OCI-LY7 (cell line): ENCODE measurements around the gene SECTM1. TPM values are rescaled to one million over a fixed set of nuclear protein-coding genes. Genes with fewer than 3 reads are reported as not detected.

Source experiments
- BruUV-seq: library from RNA; stranded (reverse); fragments of 400-500 nt; replicated peaks from 2 replicates; lab custom pipeline; 2021; lab: Mats Ljungman, UMichigan
- CTCF ChIA-PET: fragments of 300-600 bp; sonication (Branson Sonifier 250); formaldehyde crosslinking; loops from one replicate; lab custom pipeline; 2022; ENCODE audit warnings: antibody characterized with exemption; ENCODE audit not compliant: unreplicated experiment; lab: Charles Lee
- POLR2A ChIA-PET: fragments of 300-600 bp; sonication (Branson Sonifier 250); formaldehyde crosslinking; loops from one replicate; lab custom pipeline; 2022; ENCODE audit warnings: antibody characterized with exemption; lab: Charles Lee
- DNase-seq: peaks from one replicate; pipeline ENCODE4 v3.0.0-alpha.2; 2015; ENCODE audit warnings: low spot score
- H2AFZ ChIP-seq: fragments of 200-600 bp; sonication (generic), shearing (Covaris generic); 2 replicates; pipeline ENCODE4 v1.6.1; 2014; ENCODE audit warnings: mild to moderate bottlenecking, antibody characterized with exemption, low read length, moderate library complexity
- H3K27ac ChIP-seq: fragments of 200-600 bp; sonication (generic); 2 replicates; pipeline ENCODE4 v1.5.1; 2014; ENCODE audit warnings: mixed run types, low read depth, mild to moderate bottlenecking, moderate library complexity, low read length, inconsistent platforms; ENCODE audit not compliant: poor library complexity, severe bottlenecking
- H3K36me3 ChIP-seq: fragments of 200-600 bp; sonication (generic); 2 replicates; pipeline ENCODE4 v1.6.1; 2014; ENCODE audit warnings: mild to moderate bottlenecking, antibody characterized with exemption, low read length, moderate library complexity, mixed read lengths; ENCODE audit not compliant: insufficient read depth
- H3K4me1 ChIP-seq: fragments of 200-600 bp; sonication (generic); 2 replicates; pipeline ENCODE4 v1.5.1; 2014; ENCODE audit warnings: mild to moderate bottlenecking, low read length; ENCODE audit not compliant: insufficient read depth, poor library complexity, severe bottlenecking
- H3K4me2 ChIP-seq: fragments of 200-600 bp; sonication (generic); 2 replicates; pipeline ENCODE4 v1.6.1; 2014; ENCODE audit warnings: mild to moderate bottlenecking, low read length
- H3K4me3 ChIP-seq: fragments of 200-600 bp; sonication (generic); 2 replicates; pipeline ENCODE4 v1.5.1; 2014; ENCODE audit warnings: mild to moderate bottlenecking, low read depth, low read length; ENCODE audit not compliant: poor library complexity, severe bottlenecking
- H3K79me2 ChIP-seq: fragments of 200-600 bp; sonication (generic); 2 replicates; pipeline ENCODE4 v1.6.1; 2016; ENCODE audit warnings: low read depth, mild to moderate bottlenecking, low read length, moderate library complexity, mixed read lengths; ENCODE audit not compliant: insufficient read depth
- H3K9me2 ChIP-seq: fragments of 200-600 bp; sonication (generic); 2 replicates; pipeline ENCODE4 v1.6.1; 2016; ENCODE audit warnings: mild to moderate bottlenecking, low read length, mixed read lengths; ENCODE audit not compliant: insufficient read depth
- H3K9me3 ChIP-seq: fragments of 200-600 bp; sonication (generic); 2 replicates; pipeline ENCODE4 v1.6.1; 2014; ENCODE audit warnings: mild to moderate bottlenecking, mixed run types, low read length, mixed read lengths
- H4K20me1 ChIP-seq: fragments of 200-600 bp; sonication (generic); 2 replicates; pipeline ENCODE4 v1.6.1; 2014; ENCODE audit warnings: mild to moderate bottlenecking, antibody characterized with exemption, low read length, moderate library complexity, mixed read lengths; ENCODE audit not compliant: insufficient read depth
- CTCF ChIP-seq: fragments of 200-600 bp; sonication (generic); conservative IDR thresholded peaks from 2 replicates; pipeline ENCODE4 v1.5.1; 2014; ENCODE audit warnings: mild to moderate bottlenecking, antibody characterized with exemption, low read length, moderate library complexity, mixed read lengths
- EZH2phosphoT487 ChIP-seq: fragments of 200-600 bp; sonication (generic); IDR thresholded peaks from 2 replicates; pipeline ENCODE4 v1.6.1; 2018; ENCODE audit warnings: low read depth, borderline replicate concordance, mild to moderate bottlenecking, mixed run types, antibody characterized with exemption, low read length, moderate library complexity, mixed read lengths
- intact Hi-C: fragments of 100-400 bp; cut with micrococcal nuclease; formaldehyde crosslinking; loops from one replicate; pipeline ENCODE4 v1.10.0; 2022; ENCODE audit not compliant: unreplicated experiment
- total RNA-seq, 2 experiments: library from RNA; depleted of rRNA in 1 of 2; stranded (reverse); fragments of >200 nt in 1 of 2; shearing (Covaris generic) in 1 of 2; gene quantifications; 2 replicates each; pipeline ENCODE4 v1.2.3, GENCODE V29; 2014 to 2022

Gene SECTM1
- total RNA-seq, 2 experiments from 2014 or later: not detected

DNA sequence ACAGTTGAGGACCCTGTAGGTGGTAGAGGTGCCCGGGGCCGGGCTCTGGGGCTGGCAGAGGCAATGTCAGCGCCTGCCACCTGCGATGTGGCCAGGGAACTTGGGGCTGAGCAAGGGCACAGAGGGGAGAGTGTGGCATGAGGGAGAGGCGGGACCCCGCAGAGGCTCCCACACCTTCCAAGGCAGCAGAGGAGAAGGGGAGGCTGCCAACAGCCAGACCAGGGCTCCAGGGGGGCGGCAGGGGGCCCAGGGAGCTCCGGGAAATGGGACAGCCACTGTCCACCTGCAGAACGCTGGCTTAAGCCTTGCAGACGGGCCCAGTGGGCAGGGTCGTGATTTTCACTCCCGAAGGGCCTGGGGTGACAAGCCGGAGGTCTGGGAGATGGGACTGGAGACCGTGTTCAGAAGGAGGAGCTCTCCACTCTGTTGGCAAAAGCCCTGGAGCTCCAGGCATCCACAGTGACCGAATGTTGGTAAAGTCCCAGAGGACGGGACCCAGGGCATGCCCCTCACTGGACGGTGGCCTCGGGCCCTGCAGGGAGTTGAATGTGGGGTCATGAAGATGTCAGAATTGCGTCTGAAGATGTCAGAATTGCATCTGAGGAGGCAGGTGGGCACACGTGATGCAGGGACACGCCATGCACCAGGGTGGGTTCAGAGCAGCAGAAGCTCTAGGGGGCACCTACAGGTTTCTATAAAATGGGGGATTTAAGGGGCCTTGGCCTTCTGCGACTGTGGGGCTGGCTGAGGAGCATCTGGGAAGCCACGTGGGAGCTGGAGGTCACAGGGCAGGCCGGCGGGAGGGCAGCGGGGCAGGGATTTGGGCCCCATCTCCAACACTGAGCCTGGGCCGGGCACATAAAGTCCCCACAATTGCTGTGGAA, 34.8 kb downstream of the SECTM1 start:
- Histone ChIP-seq H2AFZ (peak overlapping the region; percentile 91), H3K4me2 (peak overlapping the region; percentile 89)
- POLR2A ChIA-PET: interaction anchor here (0.6 to 3.3 kb wide), 8 partner anchors 12 to 814 kb away, joined by 3 to 22 read pairs (median 3); partner anchors contain the start of genes CSNK1D and TEX19

GRCh38 chr17:82297714-82298537, 35.6 kb downstream of the SECTM1 start:
- peak; percentile 90 for DNase-seq
- intact Hi-C loops: loop anchor here (10.0 kb wide), 2 partner anchors 197 to 257 kb away; no protein-coding TSS in a partner anchor
- ChIA-PET POLR2A (interaction anchor here (0.6 to 3.3 kb wide), 11 partner anchors 11 to 814 kb away, joined by 3 to 22 read pairs (median 3); partner anchors contain the start of genes CSNK1D and TEX19), CTCF (interaction anchor here (0.7 to 1.1 kb wide), 3 partner anchors 52 to 260 kb away, joined by 3 to 5 read pairs (median 4); partner anchors contain the start of gene DCXR)
- H3K4me1 ChIP-seq: peaks cover 47% of the 10 kb centered on the region
- TSS peak; percentile 93 for BruUV-seq
- peak overlapping the region; percentile 89 for H3K4me2 ChIP-seq
- H4K20me1 ChIP-seq: no peaks in the 10 kb centered on the region
- H2AFZ ChIP-seq: peak overlapping the region; percentile 91
- no peaks in the 10 kb centered on the region for H3K79me2 ChIP-seq
- peak overlapping the region; percentile 66 for H3K4me3 ChIP-seq
- H3K9me3 ChIP-seq: no peaks in the 10 kb centered on the region
- no peak for TF ChIP-seq EZH2phosphoT487
- no peak; the same call in 1 of the 2 replicates for TF ChIP-seq CTCF
- peak overlapping the region; percentile 57 for H3K27ac ChIP-seq
- no peaks in the 10 kb centered on the region for H3K36me3 ChIP-seq
- no peaks in the 10 kb centered on the region for H3K9me2 ChIP-seq

More for the DNA sequence above, 34.8 kb downstream of the SECTM1 start:
- H3K27ac ChIP-seq: peak overlapping the region; percentile 57
- H3K9me3 ChIP-seq: no peaks in the 10 kb centered on the region
- H3K79me2 ChIP-seq: no peaks in the 10 kb centered on the region
- intact Hi-C loops: loop anchor here (10.0 kb wide), 2 partner anchors 196 to 256 kb away; no protein-coding TSS in a partner anchor
- no peaks in the 10 kb centered on the region for H4K20me1 ChIP-seq
- H3K4me3 ChIP-seq: peak overlapping the region; percentile 66
- TF ChIP-seq CTCF: no peak
- H3K9me2 ChIP-seq: no peaks in the 10 kb centered on the region
- H3K4me1 ChIP-seq: peaks cover 42% of the 10 kb centered on the region
- BruUV-seq: no TSS peak
- H3K36me3 ChIP-seq: no peaks in the 10 kb centered on the region
- no peak for DNase-seq
- CTCF ChIA-PET: interaction anchor here (0.7 to 1.1 kb wide), 3 partner anchors 51 to 261 kb away, joined by 3 to 5 read pairs (median 4); partner anchors contain the start of gene DCXR
